Activated T-cell treated with anti-CD3 and anti-CD28 coated beads, Interleukin-2, amount 50 U/mL, for 1 hour (primary cell): ENCODE data around the gene CRISP1.
"Not testable (repeated sequence)": the region's sequence is repeated elsewhere in the genome, so short reads cannot be mapped to it uniquely, and the experiment has no call there.

Experiments used
- DNase-seq: peaks from one replicate; pipeline ENCODE4 v3.0.0-alpha.2; 2020

Gene CRISP1

GRCh38 chr6:49839162-49839561, 27.2 kb downstream of the CRISP1 start:
- DNase-seq = no peak

GRCh38 chr6:49835140-49835539, 31.2 kb downstream of the CRISP1 start:
- no peak for DNase-seq

GRCh38 chr6:49833386-49833785, 32.9 kb downstream of the CRISP1 start:
- DNase-seq = no peak

GRCh38 chr6:49826743-49827406, 39.5 kb downstream of the CRISP1 start:
- DNase-seq = no peak

- DNase-seq = no peak
Observed at GRCh38 chr6:49815166-49815565, 51.2 kb downstream of the CRISP1 start.

- no peak for DNase-seq
Observed at GRCh38 chr6:49813248-49813647, 53.1 kb downstream of the CRISP1 start.

- DNase-seq = no peak
Observed at GRCh38 chr6:49806145-49806544, 60.2 kb downstream of the CRISP1 start.

GRCh38 chr6:49805246-49805645, 61.1 kb downstream of the CRISP1 start:
- no peak for DNase-seq

GRCh38 chr6:49801525-49801924, 64.8 kb downstream of the CRISP1 start:
- no peak for DNase-seq

GRCh38 chr6:49799090-49799489, 67.2 kb downstream of the CRISP1 start:
- no peak for DNase-seq

GRCh38 chr6:49796842-49797455, 69.4 kb downstream of the CRISP1 start:
- DNase-seq = not testable (repeated sequence)

GRCh38 chr6:49790341-49790740, 76.0 kb downstream of the CRISP1 start:
- no peak for DNase-seq

GRCh38 chr6:49787176-49787575, 79.2 kb downstream of the CRISP1 start, which contains the start of gene PGK2:
Gene PGK2 (minus strand): TSS chr6:49787285. CDS start chr6:49787187, 98 bp downstream.
- DNase-seq = no peak

GRCh38 chr6:49784272-49784671, 82.1 kb downstream of the CRISP1 start:
- DNase-seq = no peak
